CD14-positive monocyte (primary cell): ENCODE results near the gene IL3. TPM values are rescaled to one million over a fixed set of nuclear protein-coding genes. Genes with fewer than 3 reads are reported as not detected.

Experiments
- DNase-seq, 3 donors: peaks; one replicate each; pipeline ENCODE4 v3.0.0-alpha.2; 2011 to 2022
- H2AFZ ChIP-seq: 2 replicates; pipeline ENCODE4 v1.6.0; 2012; ENCODE audit warnings: mild to moderate bottlenecking, low read depth, low read length, inconsistent platforms; ENCODE audit not compliant: insufficient read depth, poor library complexity, severe bottlenecking
- H3K27ac ChIP-seq, 2 donors: 1 replicate in 1 of 2; 2 replicates in 1 of 2; pipeline ENCODE4 v1.5.1; 2012 to 2013; ENCODE audit warnings: low read length in 2 of 2, control low read depth in 1 of 2, inconsistent platforms in 1 of 2, low read depth in 1 of 2, mild to moderate bottlenecking in 1 of 2
- H3K27me3 ChIP-seq, 2 donors: one replicate each; pipeline versions ENCODE4 v1.6.0 to v1.6.1; 2011 to 2013; ENCODE audit warnings: low read length in 2 of 2; ENCODE audit not compliant: control insufficient read depth in 2 of 2, insufficient read depth in 2 of 2
- H3K36me3 ChIP-seq, 2 donors: replicated peaks in 1 of 2; 1 replicate in 1 of 2; 2 replicates in 1 of 2; pipeline versions ENCODE4 v1.5.1 to v1.6.1; 2012 to 2013; ENCODE audit warnings: low read length in 2 of 2, control low read depth in 1 of 2, inconsistent platforms in 1 of 2, mild to moderate bottlenecking in 1 of 2; ENCODE audit not compliant: insufficient read depth in 2 of 2, control insufficient read depth in 1 of 2
- H3K4me1 ChIP-seq, 2 donors: 1 replicate in 1 of 2; 2 replicates in 1 of 2; pipeline versions ENCODE4 v1.5.1 to v1.6.1; 2012 to 2013; ENCODE audit warnings: low read length in 2 of 2, control low read depth in 1 of 2, inconsistent platforms in 1 of 2, mild to moderate bottlenecking in 1 of 2, moderate library complexity in 1 of 2; ENCODE audit not compliant: insufficient read depth in 2 of 2, control insufficient read depth in 1 of 2
- H3K4me2 ChIP-seq: replicated peaks from 2 replicates; pipeline ENCODE3; 2012; ENCODE audit warnings: low read length, moderate library complexity, mild to moderate bottlenecking; ENCODE audit not compliant: poor library complexity, severe bottlenecking; ENCODE audit errors: extremely low read depth
- H3K4me3 ChIP-seq, 3 experiments: fragments of 200-600 bp in 1 of 3; sonication (generic) in 1 of 3; replicated peaks in 1 of 3; 1 replicate in 2 of 3; 2 replicates in 1 of 3; pipeline ENCODE4 v1.5.1; 2011 to 2013; ENCODE audit warnings: low read length in 3 of 3, mild to moderate bottlenecking in 3 of 3, control low read depth in 2 of 3, low read depth in 2 of 3, inconsistent platforms in 1 of 3, moderate library complexity in 1 of 3
- H3K79me2 ChIP-seq: 2 replicates; pipeline ENCODE4 v1.6.0; 2012; ENCODE audit warnings: mild to moderate bottlenecking, control low read depth, inconsistent platforms, low read length, moderate library complexity; ENCODE audit not compliant: insufficient read depth
- H3K9ac ChIP-seq: 2 replicates; pipeline ENCODE4 v1.6.0; 2017; ENCODE audit warnings: low read length, mild to moderate bottlenecking; ENCODE audit not compliant: insufficient read depth, poor library complexity, severe bottlenecking
- H3K9me3 ChIP-seq, 2 donors: replicated peaks in 1 of 2; 1 replicate in 1 of 2; 2 replicates in 1 of 2; pipeline versions ENCODE4 v1.5.1 to v1.6.1; 2012 to 2013; ENCODE audit warnings: low read length in 2 of 2, control low read depth in 1 of 2; ENCODE audit not compliant: control insufficient read depth in 1 of 2, insufficient read depth in 1 of 2
- H4K20me1 ChIP-seq: 2 replicates; pipeline ENCODE4 v1.6.0; 2012; ENCODE audit warnings: mild to moderate bottlenecking, low read length, control low read depth, moderate library complexity; ENCODE audit not compliant: insufficient read depth
- H3K27ac Mint-ChIP-seq, 7 donors: one replicate each; pipeline ENCODE4 v1.8.0; 2020; ENCODE audit warnings: mild to moderate bottlenecking in 7 of 7, mixed read lengths in 7 of 7, moderate library complexity in 6 of 7, inconsistent platforms in 2 of 7
- H3K27me3 Mint-ChIP-seq, 3 donors: one replicate each; pipeline ENCODE4 v1.8.0; 2021 to 2022; ENCODE audit warnings: low read depth in 3 of 3, mild to moderate bottlenecking in 3 of 3, mixed read lengths in 3 of 3, moderate library complexity in 3 of 3, inconsistent platforms in 1 of 3
- H3K36me3 Mint-ChIP-seq, 2 donors: one replicate each; pipeline ENCODE4 v1.8.0; 2020; ENCODE audit warnings: mixed read lengths in 2 of 2, inconsistent platforms in 1 of 2, mild to moderate bottlenecking in 1 of 2
- H3K4me1 Mint-ChIP-seq: one replicate; pipeline ENCODE4 v1.8.0; 2020; ENCODE audit warnings: mild to moderate bottlenecking, mixed read lengths
- H3K4me3 Mint-ChIP-seq, 2 donors: one replicate each; pipeline ENCODE4 v1.8.0; 2020; ENCODE audit warnings: mild to moderate bottlenecking in 2 of 2, mixed read lengths in 2 of 2, moderate library complexity in 1 of 2
- H3K9me3 Mint-ChIP-seq, 7 donors: one replicate each; pipeline ENCODE4 v1.8.0; 2020 to 2022; ENCODE audit warnings: mixed read lengths in 7 of 7, mild to moderate bottlenecking in 6 of 7, moderate library complexity in 6 of 7, inconsistent platforms in 2 of 7
- CTCF ChIP-seq: fragments of 200-600 bp; IDR thresholded peaks from one replicate; pipeline ENCODE4 v1.8.0; 2022; ENCODE audit warnings: antibody characterized with exemption, mild to moderate bottlenecking
- WGBS: methylation state at CpG from one replicate; pipeline ENCODE4 v1.1.5; 2013; ENCODE audit warnings: missing lambda C conversion rate; ENCODE audit not compliant: insufficient coverage; 5-methylcytosine and 5-hydroxymethylcytosine counted together
- intact Hi-C, 2 donors: fragments of 100-400 bp; cut with micrococcal nuclease; formaldehyde crosslinking; loops; one replicate each; pipeline versions ENCODE4 v1.15.0 to v1.15.1; 2023
- polyA plus RNA-seq, 3 donors: library from polyadenylated mRNA; depleted of rRNA in 1 of 3; unstranded in 2 of 3; stranded (reverse) in 1 of 3; fragments of 300-500 nt in 2 of 3; fragments of >200 nt in 1 of 3; fragmentation: Illumina TruSeq in 2 of 3; gene quantifications; 1 replicate in 2 of 3; 2 replicates in 1 of 3; pipeline ENCODE4 v1.2.3, GENCODE V29; 2012 to 2021

Gene IL3
- polyA plus RNA-seq, 3 donors: not detected

- H3K4me2 ChIP-seq: no peak overlapping the region
- H3K27ac Mint-ChIP-seq: no peak overlapping the region
Observed at GRCh38 chr5:132094393-132095076, 34.1 kb downstream of the IL3 start.

GRCh38 chr5:132095077-132095410, 34.6 kb downstream of the IL3 start:
- DNase-seq: no peak
- Mint-ChIP-seq H3K27ac (peak overlapping the region in 1 of 7 donors; percentile 51), H3K36me3 (peaks cover 0 to 5% of the 10 kb centered on the region in 2 donors), H3K4me3 (no peak overlapping the region), H3K9me3 (peaks cover 0 to 4% (median 0%) of the 10 kb centered on the region in 7 donors), H3K4me1 (peaks cover 22% of the 10 kb centered on the region), H3K27me3 (peaks cover 13 to 29% (median 13%) of the 10 kb centered on the region in 3 donors)
- H3K36me3 ChIP-seq: no peaks in the 10 kb centered on the region
- peaks cover 0 to 2% of the 10 kb centered on the region in 2 donors for H3K27me3 ChIP-seq
- H2AFZ ChIP-seq: no peak overlapping the region
- TF ChIP-seq CTCF: no peak
- H3K4me3 ChIP-seq: no peak overlapping the region
- no peaks in the 10 kb centered on the region for H4K20me1 ChIP-seq
- H3K4me1 ChIP-seq: no peaks in the 10 kb centered on the region
- no peak overlapping the region for H3K27ac ChIP-seq
- intact Hi-C loops: no loop called here
- H3K9ac ChIP-seq: no peak overlapping the region
- WGBS: no CpG with 5 or more reads among the region's 2 CpGs
- H3K79me2 ChIP-seq: no peaks in the 10 kb centered on the region
- no peak overlapping the region for H3K4me2 ChIP-seq
- no peaks in the 10 kb centered on the region for H3K9me3 ChIP-seq

More at GRCh38 chr5:132094393-132095076, 34.1 kb downstream of the IL3 start:
- intact Hi-C loops: no loop called here
- WGBS: 52% methylated on average over 11 of the region's 12 CpGs
- H3K36me3 ChIP-seq: no peaks in the 10 kb centered on the region
- no peak overlapping the region for H2AFZ ChIP-seq
- peaks cover 0 to under 1% of the 10 kb centered on the region in 2 donors for H3K36me3 Mint-ChIP-seq
- H3K9me3 ChIP-seq: no peaks in the 10 kb centered on the region
- H3K9ac ChIP-seq: no peak overlapping the region
- H3K4me1 ChIP-seq: no peaks in the 10 kb centered on the region
- no peaks in the 10 kb centered on the region for H4K20me1 ChIP-seq
- no peak overlapping the region for H3K4me3 ChIP-seq
- peaks cover 0 to 2% of the 10 kb centered on the region in 2 donors for H3K27me3 ChIP-seq
- H3K4me3 Mint-ChIP-seq: no peak overlapping the region
- peaks cover 11 to 29% (median 11%) of the 10 kb centered on the region in 3 donors for H3K27me3 Mint-ChIP-seq
- no peaks in the 10 kb centered on the region for H3K79me2 ChIP-seq
- no peak for TF ChIP-seq CTCF
- H3K27ac ChIP-seq: no peak overlapping the region
- DNase-seq: peak in 1 of 3 donors; percentile 47
- H3K4me1 Mint-ChIP-seq: peaks cover 17% of the 10 kb centered on the region
- H3K9me3 Mint-ChIP-seq: peaks cover 0 to 4% (median 0%) of the 10 kb centered on the region in 7 donors
